ENCODE results near the gene INVS.

- peak; percentile 82 for TF ChIP-seq CTCF (IDR thresholded peaks at IDR 0.05; ENCODE audit: low read length)
- no peak for TF ChIP-seq EZH2 (IDR thresholded peaks at IDR 0.05; ENCODE audit: borderline replicate concordance, low read length)
Observed at GRCh38 chr9:100322954-100323536, 224.0 kb downstream of the INVS start.

All from OCI-LY1 (cell line).